H9 (cell line): ENCODE data around the gene SYNGAP1. TPM values are rescaled to one million over a fixed set of nuclear protein-coding genes. Genes with fewer than 3 reads are reported as not detected.

Source experiments
- DNase-seq: peaks from one replicate; pipeline ENCODE4 v3.0.0-alpha.2; 2017
- H2AFZ ChIP-seq: one replicate; pipeline ENCODE4 v1.6.1; 2013; ENCODE audit warnings: mild to moderate bottlenecking, low read length, control low read depth, moderate library complexity
- H2AK5ac ChIP-seq: 2 replicates; pipeline ENCODE4 v1.6.1; 2013; ENCODE audit warnings: low read length, control low read depth, mixed read lengths; ENCODE audit not compliant: insufficient read length
- H2BK120ac ChIP-seq: one replicate; pipeline ENCODE4 v1.6.1; 2013; ENCODE audit warnings: low read depth, mild to moderate bottlenecking, low read length, control low read depth, inconsistent platforms; ENCODE audit not compliant: poor library complexity, severe bottlenecking
- H2BK12ac ChIP-seq: 2 replicates; pipeline ENCODE4 v1.6.1; 2013; ENCODE audit warnings: low read length, control low read depth, mixed read lengths, low read depth; ENCODE audit not compliant: insufficient read length
- H2BK15ac ChIP-seq: 2 replicates; pipeline ENCODE4 v1.6.1; 2013; ENCODE audit warnings: low read depth, low read length, control low read depth
- H2BK20ac ChIP-seq: one replicate; pipeline ENCODE4 v1.6.1; 2013; ENCODE audit warnings: low read depth, mild to moderate bottlenecking, low read length, control low read depth, inconsistent platforms; ENCODE audit not compliant: poor library complexity, severe bottlenecking
- H2BK5ac ChIP-seq: 2 replicates; pipeline ENCODE4 v1.6.1; 2013; ENCODE audit warnings: low read length, control low read depth, mixed read lengths; ENCODE audit not compliant: insufficient read length
- H3K14ac ChIP-seq: 2 replicates; pipeline ENCODE4 v1.6.1; 2013; ENCODE audit warnings: low read length, control low read depth; ENCODE audit not compliant: insufficient read depth
- H3K18ac ChIP-seq: 2 replicates; pipeline ENCODE4 v1.6.1; 2013; ENCODE audit warnings: low read depth, mild to moderate bottlenecking, mixed read lengths, low read length, control low read depth; ENCODE audit not compliant: insufficient read length
- H3K23ac ChIP-seq: 2 replicates; pipeline ENCODE4 v1.6.1; 2013; ENCODE audit warnings: low read length, control low read depth, mixed read lengths, low read depth; ENCODE audit not compliant: insufficient read length
- H3K23me2 ChIP-seq: 2 replicates; pipeline ENCODE4 v1.6.1; 2013; ENCODE audit warnings: low read depth, mild to moderate bottlenecking, mixed read lengths, low read length, control low read depth; ENCODE audit not compliant: insufficient read length, poor library complexity, severe bottlenecking
- H3K27ac ChIP-seq: 2 replicates; pipeline ENCODE4 v1.5.1; 2013; ENCODE audit warnings: low read length, control low read depth, mixed read lengths, low read depth; ENCODE audit not compliant: insufficient read length
- H3K27me3 ChIP-seq: 2 replicates; pipeline ENCODE4 v1.6.1; 2013; ENCODE audit warnings: low read length, control low read depth, inconsistent platforms; ENCODE audit not compliant: insufficient read depth
- H3K4ac ChIP-seq: 2 replicates; pipeline ENCODE4 v1.6.1; 2013; ENCODE audit warnings: low read depth, mild to moderate bottlenecking, control low read depth, inconsistent platforms, low read length, moderate library complexity
- H3K4me1 ChIP-seq: 2 replicates; pipeline ENCODE4 v1.6.1; 2013; ENCODE audit warnings: low read length, control low read depth, inconsistent platforms; ENCODE audit not compliant: insufficient read depth
- H3K4me2 ChIP-seq: 2 replicates; pipeline ENCODE4 v1.6.1; 2013; ENCODE audit warnings: low read length, control low read depth, mixed read lengths; ENCODE audit not compliant: insufficient read length, insufficient read depth
- H3K56ac ChIP-seq: 2 replicates; pipeline ENCODE4 v1.6.1; 2013; ENCODE audit warnings: low read depth, mild to moderate bottlenecking, mixed read lengths, low read length, control low read depth; ENCODE audit not compliant: insufficient read length
- H3K79me1 ChIP-seq: 2 replicates; pipeline ENCODE4 v1.6.1; 2013; ENCODE audit warnings: low read depth, mild to moderate bottlenecking, moderate library complexity, low read length, control low read depth, inconsistent platforms; ENCODE audit not compliant: insufficient read depth, poor library complexity, severe bottlenecking
- H3K79me2 ChIP-seq: 2 replicates; pipeline ENCODE4 v1.6.1; 2013; ENCODE audit warnings: low read length, control low read depth, inconsistent platforms; ENCODE audit not compliant: insufficient read depth
- H3K9ac ChIP-seq: 2 replicates; pipeline ENCODE4 v1.6.1; 2013; ENCODE audit warnings: low read length, control low read depth, mixed read lengths; ENCODE audit not compliant: insufficient read length; ENCODE audit errors: extremely low read depth
- H3K9me3 ChIP-seq: one replicate; pipeline ENCODE4 v1.6.1; 2013; ENCODE audit warnings: low read depth, low read length, inconsistent platforms; ENCODE audit not compliant: control insufficient read depth
- H3T11ph ChIP-seq: one replicate; pipeline ENCODE4 v1.6.1; 2013; ENCODE audit warnings: mild to moderate bottlenecking, low read length, control low read depth, inconsistent platforms
- H4K20me1 ChIP-seq: one replicate; pipeline ENCODE4 v1.6.1; 2013; ENCODE audit not compliant: control insufficient read depth, insufficient read length, insufficient read depth
- H4K5ac ChIP-seq: 2 replicates; pipeline ENCODE4 v1.6.1; 2013; ENCODE audit warnings: low read depth, mild to moderate bottlenecking, mixed read lengths, low read length, control low read depth; ENCODE audit not compliant: insufficient read length
- H4K8ac ChIP-seq: replicated peaks from 2 replicates; pipeline ENCODE4 v1.6.1; 2013; ENCODE audit warnings: low read length, control low read depth, mixed read lengths, low read depth; ENCODE audit not compliant: insufficient read length
- H4K91ac ChIP-seq: 2 replicates; pipeline ENCODE4 v1.6.1; 2013; ENCODE audit warnings: low read depth, mild to moderate bottlenecking, moderate library complexity, mixed read lengths, low read length, control low read depth; ENCODE audit not compliant: insufficient read length
- H3K27ac Mint-ChIP-seq, 3 experiments: 2 replicates in 2 of 3; 3 replicates in 1 of 3; pipeline ENCODE4 v1.8.0; 2020 to 2021; ENCODE audit warnings: mixed read lengths in 3 of 3, mild to moderate bottlenecking in 1 of 3, moderate library complexity in 1 of 3
- H3K27me3 Mint-ChIP-seq: 2 replicates; pipeline ENCODE4 v1.8.0; 2021; ENCODE audit warnings: low read depth, mild to moderate bottlenecking, moderate library complexity, mixed read lengths
- H3K36me3 Mint-ChIP-seq, 3 experiments: 2 replicates in 2 of 3; 3 replicates in 1 of 3; pipeline ENCODE4 v1.8.0; 2020 to 2021; ENCODE audit warnings: low read depth in 3 of 3, mixed read lengths in 3 of 3; ENCODE audit not compliant: insufficient read depth in 1 of 3
- H3K4me1 Mint-ChIP-seq, 2 experiments: 2 replicates each; pipeline ENCODE4 v1.8.0; 2020; ENCODE audit warnings: mixed read lengths in 2 of 2
- H3K4me3 Mint-ChIP-seq, 2 experiments: 2 replicates in 1 of 2; 3 replicates in 1 of 2; pipeline ENCODE4 v1.8.0; 2020 to 2021; ENCODE audit warnings: mild to moderate bottlenecking in 2 of 2, mixed read lengths in 2 of 2, moderate library complexity in 1 of 2
- H3K9me3 Mint-ChIP-seq, 2 experiments: 2 replicates in 1 of 2; 3 replicates in 1 of 2; pipeline ENCODE4 v1.8.0; 2020; ENCODE audit warnings: mild to moderate bottlenecking in 2 of 2, mixed read lengths in 2 of 2, moderate library complexity in 1 of 2
- WGBS: extraction: QIAGEN DNeasy Blood & Tissue Kit; methylation state at CpG from one replicate; pipeline ENCODE4 v1.1.7; 2013; ENCODE audit warnings: missing lambda C conversion rate, low lambda C conversion rate, mixed read lengths; ENCODE audit not compliant: insufficient read length; ENCODE audit errors: extremely low coverage; 5-methylcytosine and 5-hydroxymethylcytosine counted together
- total RNA-seq: library from RNA; stranded (reverse); gene quantifications from 2 replicates; pipeline ENCODE4 v1.2.1, GENCODE V29; 2021
- TF ChIP-seq, protein P1 (sequence below): fragments of 200-600 bp; sonication (generic); conservative IDR thresholded peaks from 3 replicates; pipeline ENCODE4 v1.8.0; 2021; ENCODE audit warnings: antibody characterized with exemption, mild to moderate bottlenecking

The SYNGAP1 gene
- total RNA-seq, 1 experiment from 2014 or later = 121 TPM

DNA sequence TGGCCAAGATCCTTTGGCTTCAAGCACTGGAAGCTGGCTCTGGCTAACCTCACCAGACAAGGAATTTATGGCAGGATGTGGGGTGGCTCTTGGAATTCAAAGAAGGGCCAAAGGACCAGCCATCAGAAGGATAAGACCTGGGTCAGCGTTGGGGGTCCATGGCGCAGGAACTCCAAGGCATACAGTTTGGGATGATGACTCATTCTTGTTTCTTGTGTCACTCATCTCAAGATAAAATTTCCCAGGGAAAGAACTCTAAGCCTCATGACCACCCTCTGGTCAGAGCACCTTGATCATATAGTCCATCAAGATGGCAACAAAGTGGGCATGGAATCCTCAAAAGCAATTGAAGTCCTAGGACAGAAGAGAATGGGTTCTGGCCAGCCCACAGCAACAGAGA is 39.4 kb downstream of the SYNGAP1 start:
- Histone ChIP-seq H3K4me2 (no peak overlapping the region), H2AFZ (no peak overlapping the region), H2BK5ac (no peak overlapping the region), H3K18ac (no peak overlapping the region), H2BK15ac (no peak overlapping the region), H3T11ph (no peak overlapping the region), H4K5ac (no peak overlapping the region), H3K27me3 (no peaks in the 10 kb centered on the region; the same call in 1 of the 2 replicates), H3K79me1 (no peaks in the 10 kb centered on the region), H2BK20ac (no peak overlapping the region), H3K23ac (no peak overlapping the region), H2BK120ac (no peak overlapping the region), H2AK5ac (no peak overlapping the region), H3K4me1 (no peaks in the 10 kb centered on the region), H2BK12ac (no peak overlapping the region), H3K56ac (no peak overlapping the region), H3K4ac (no peak overlapping the region), H3K9ac (no peak overlapping the region), H4K91ac (no peak overlapping the region), H3K23me2 (peaks cover 4% of the 10 kb centered on the region), H3K27ac (no peak overlapping the region), H3K14ac (no peak overlapping the region), H3K79me2 (no peaks in the 10 kb centered on the region), H4K8ac (no peak overlapping the region), H4K20me1 (no peaks in the 10 kb centered on the region), H3K9me3 (no peaks in the 10 kb centered on the region)
- Mint-ChIP-seq H3K36me3 (peaks cover 9 to 32% (median 31%) of the 10 kb centered on the region in 3 experiments), H3K27ac (no peak overlapping the region), H3K9me3 (no peaks in the 10 kb centered on the region), H3K4me1 (peaks cover 7 to 11% of the 10 kb centered on the region in 2 experiments; a peak in 3 of 4 replicates), H3K27me3 (peaks cover 11% of the 10 kb centered on the region; the same call in 1 of the 2 replicates), H3K4me3 (no peak overlapping the region)
- no peak for DNase-seq
- no CpG with 5 or more reads among the region's 2 CpGs for WGBS
- TF ChIP-seq, protein P1, sequence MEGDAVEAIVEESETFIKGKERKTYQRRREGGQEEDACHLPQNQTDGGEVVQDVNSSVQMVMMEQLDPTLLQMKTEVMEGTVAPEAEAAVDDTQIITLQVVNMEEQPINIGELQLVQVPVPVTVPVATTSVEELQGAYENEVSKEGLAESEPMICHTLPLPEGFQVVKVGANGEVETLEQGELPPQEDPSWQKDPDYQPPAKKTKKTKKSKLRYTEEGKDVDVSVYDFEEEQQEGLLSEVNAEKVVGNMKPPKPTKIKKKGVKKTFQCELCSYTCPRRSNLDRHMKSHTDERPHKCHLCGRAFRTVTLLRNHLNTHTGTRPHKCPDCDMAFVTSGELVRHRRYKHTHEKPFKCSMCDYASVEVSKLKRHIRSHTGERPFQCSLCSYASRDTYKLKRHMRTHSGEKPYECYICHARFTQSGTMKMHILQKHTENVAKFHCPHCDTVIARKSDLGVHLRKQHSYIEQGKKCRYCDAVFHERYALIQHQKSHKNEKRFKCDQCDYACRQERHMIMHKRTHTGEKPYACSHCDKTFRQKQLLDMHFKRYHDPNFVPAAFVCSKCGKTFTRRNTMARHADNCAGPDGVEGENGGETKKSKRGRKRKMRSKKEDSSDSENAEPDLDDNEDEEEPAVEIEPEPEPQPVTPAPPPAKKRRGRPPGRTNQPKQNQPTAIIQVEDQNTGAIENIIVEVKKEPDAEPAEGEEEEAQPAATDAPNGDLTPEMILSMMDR = no peak
